ENCODE measurements around the gene LTBP1. TPM values are rescaled to one million over a fixed set of nuclear protein-coding genes. Genes with fewer than 3 reads are reported as not detected.

The LTBP1 gene
- polyA plus RNA-seq, 1 donor (not counting 4 experiments of a cell fraction or from before 2014, with no cell fraction given), result 9.2 TPM

DNA sequence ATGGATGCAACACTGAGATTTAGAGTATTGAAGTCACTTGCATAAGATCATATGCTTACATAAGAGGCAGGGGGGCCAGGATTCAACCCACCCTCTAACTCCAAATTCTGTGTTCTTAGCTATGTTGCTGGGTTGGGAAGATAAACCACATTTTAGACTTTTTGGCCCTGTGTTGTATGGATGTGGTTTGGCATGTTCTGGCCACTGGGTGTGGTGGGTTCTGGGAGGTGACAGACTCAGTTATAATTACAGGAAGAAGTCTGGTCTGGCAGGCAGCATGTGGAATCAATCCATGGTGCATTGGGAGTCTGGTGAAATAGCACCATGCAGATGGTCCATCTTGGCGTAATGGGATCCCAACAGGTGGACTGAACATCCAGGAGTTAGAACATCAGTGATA, 138.9 kb downstream of the LTBP1 start:
- TF ChIP-seq CTCF (optimal IDR thresholded peaks at IDR 0.05 in 1 of 3, IDR thresholded peaks at IDR 0.05 in 1 of 3, conservative IDR thresholded peaks at IDR 0.05 in 1 of 3; ENCODE audit: extremely low read depth in 1 of 3, insufficient read depth in 2 of 3, low read length in 3 of 3) (no peak), EZH2 (IDR thresholded peaks at IDR 0.05; ENCODE audit: low read length) (no peak)
- FAIRE-seq, result no peak

DNA sequence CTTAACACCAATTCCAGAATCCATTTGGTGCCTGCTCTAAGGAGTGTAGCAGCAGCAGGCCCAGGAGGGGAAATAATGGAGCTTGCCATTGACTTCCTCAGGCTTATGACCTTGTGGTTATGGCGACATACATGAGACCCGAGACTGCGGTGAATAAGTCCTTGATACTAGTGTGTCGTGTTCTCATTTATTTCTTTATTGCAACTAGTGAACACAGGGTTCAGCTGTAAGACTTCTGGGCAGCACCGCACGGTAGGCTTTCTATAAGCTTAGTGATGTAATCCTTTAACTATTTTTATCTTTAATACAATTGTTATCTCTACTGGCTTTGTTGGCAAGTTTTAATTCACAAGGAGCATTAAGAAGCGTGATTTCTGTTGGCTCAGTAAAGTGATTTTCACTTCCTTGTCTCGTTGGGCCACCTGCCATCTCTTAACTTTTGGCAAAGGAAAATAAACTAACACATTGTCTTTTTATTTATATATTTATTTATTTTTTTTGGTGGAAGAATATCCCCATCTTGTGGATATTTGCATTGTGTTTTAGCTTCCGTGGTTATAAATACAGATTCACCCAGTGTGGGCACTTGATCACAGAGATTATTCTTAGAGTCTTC, 139.8 kb downstream of the LTBP1 start:
- H2AFZ ChIP-seq (ENCODE audit: control insufficient read depth, low read length), result no peak overlapping the region
- DNase-seq (ENCODE audit: low read depth, low spot score), result no peak
- H3K9me1 ChIP-seq (ENCODE audit: control insufficient read depth, extremely low read depth, insufficient read depth, low read length), result no peaks in the 10 kb centered on the region
- no peaks in the 10 kb centered on the region for H3K79me2 ChIP-seq (ENCODE audit: control insufficient read depth, insufficient read depth, low read length)
- FAIRE-seq, result no peak
- no peak for TF ChIP-seq EZH2 (IDR thresholded peaks at IDR 0.05; ENCODE audit: low read length)
- no peak for TF ChIP-seq CTCF (optimal IDR thresholded peaks at IDR 0.05 in 1 of 3, IDR thresholded peaks at IDR 0.05 in 1 of 3, conservative IDR thresholded peaks at IDR 0.05 in 1 of 3; ENCODE audit: extremely low read depth in 1 of 3, insufficient read depth in 2 of 3, low read length in 3 of 3)
- dilution Hi-C loops (cut with MboI; ENCODE audit: extremely low pct_ligation_motif_present, low sequenced_read_pairs), result no loop called here
- no peaks in the 10 kb centered on the region for H4K20me1 ChIP-seq (ENCODE audit: control insufficient read depth, extremely low read depth, insufficient read depth, low read length)
- H3K4me3 ChIP-seq (ENCODE audit: control insufficient read depth in 2 of 3, extremely low read depth in 1 of 3, insufficient read depth in 2 of 3, low read depth in 1 of 3, low read length in 3 of 3), result no peak overlapping the region
- no peaks in the 10 kb centered on the region for H3K9me3 ChIP-seq (ENCODE audit: control insufficient read depth, low read depth, low read length)
- peak overlapping the region; percentile 28 for H3K4me2 ChIP-seq (ENCODE audit: control insufficient read depth, extremely low read depth, insufficient read depth, low read depth, low read length)
- no peak overlapping the region for H3K9ac ChIP-seq (ENCODE audit: control insufficient read depth, extremely low read depth, insufficient read depth, low read length)
- no peaks in the 10 kb centered on the region for H3K27me3 ChIP-seq (ENCODE audit: control insufficient read depth, extremely low read depth, insufficient read depth, low read length)
- H3K36me3 ChIP-seq (ENCODE audit: control insufficient read depth in 2 of 2, extremely low read depth in 1 of 2, insufficient read depth in 2 of 2, low read length in 2 of 2), result no peaks in the 10 kb centered on the region
- H3K27ac ChIP-seq (ENCODE audit: control insufficient read depth, insufficient read depth, low read length), result no peak overlapping the region
- H3K4me1 ChIP-seq (ENCODE audit: control insufficient read depth, extremely low read depth, insufficient read depth, low read length), result peaks cover 13% of the 10 kb centered on the region

More for the DNA sequence above, 138.9 kb downstream of the LTBP1 start:
- H3K27ac ChIP-seq (ENCODE audit: control insufficient read depth, insufficient read depth, low read length), result no peak overlapping the region
- H2AFZ ChIP-seq (ENCODE audit: control insufficient read depth, low read length), result no peak overlapping the region
- H3K9me3 ChIP-seq (ENCODE audit: control insufficient read depth, low read depth, low read length), result no peaks in the 10 kb centered on the region
- no peak for DNase-seq (ENCODE audit: low read depth, low spot score)
- H3K9me1 ChIP-seq (ENCODE audit: control insufficient read depth, extremely low read depth, insufficient read depth, low read length), result no peaks in the 10 kb centered on the region
- H3K9ac ChIP-seq (ENCODE audit: control insufficient read depth, extremely low read depth, insufficient read depth, low read length), result no peak overlapping the region
- H3K4me2 ChIP-seq (ENCODE audit: control insufficient read depth, extremely low read depth, insufficient read depth, low read depth, low read length), result no peak overlapping the region
- no peaks in the 10 kb centered on the region for H3K27me3 ChIP-seq (ENCODE audit: control insufficient read depth, extremely low read depth, insufficient read depth, low read length)
- no peaks in the 10 kb centered on the region for H4K20me1 ChIP-seq (ENCODE audit: control insufficient read depth, extremely low read depth, insufficient read depth, low read length)
- H3K79me2 ChIP-seq (ENCODE audit: control insufficient read depth, insufficient read depth, low read length), result no peaks in the 10 kb centered on the region
- peaks cover 13% of the 10 kb centered on the region for H3K4me1 ChIP-seq (ENCODE audit: control insufficient read depth, extremely low read depth, insufficient read depth, low read length)
- no peak overlapping the region for H3K4me3 ChIP-seq (ENCODE audit: control insufficient read depth in 2 of 3, extremely low read depth in 1 of 3, insufficient read depth in 2 of 3, low read depth in 1 of 3, low read length in 3 of 3)
- no peaks in the 10 kb centered on the region for H3K36me3 ChIP-seq (ENCODE audit: control insufficient read depth in 2 of 2, extremely low read depth in 1 of 2, insufficient read depth in 2 of 2, low read length in 2 of 2)
- dilution Hi-C loops (cut with MboI; ENCODE audit: extremely low pct_ligation_motif_present, low sequenced_read_pairs), result no loop called here

Measured in keratinocyte (primary cell).